A673 (cell line): Measurements from ENCODE around the gene HTR3B. TPM values are rescaled to one million over a fixed set of nuclear protein-coding genes. Genes with fewer than 3 reads are reported as not detected.

Experiments used
- BruUV-seq: library from RNA; stranded (reverse); fragments of 400-500 nt; replicated peaks from 2 replicates; lab custom pipeline; 2021; lab: Mats Ljungman, UMichigan
- CTCF ChIA-PET: fragments of 300-600 bp; sonication (Branson Sonifier 250); formaldehyde crosslinking; loops from one replicate; lab custom pipeline; 2022; ENCODE audit warnings: antibody characterized with exemption; lab: Charles Lee
- POLR2A ChIA-PET: fragments of 300-600 bp; sonication (Branson Sonifier 250); formaldehyde crosslinking; loops from one replicate; lab custom pipeline; 2022; ENCODE audit warnings: antibody characterized with exemption; ENCODE audit not compliant: low non-redundant PET; lab: Charles Lee
- DNase-seq: peaks from one replicate; pipeline ENCODE4 v3.0.0-alpha.2; 2015; ENCODE audit warnings: low spot score
- H3K27ac ChIP-seq: fragments of 200-600 bp; sonication (generic); 2 replicates; pipeline ENCODE4 v1.5.1; 2016; ENCODE audit warnings: mixed run types, low read depth, mild to moderate bottlenecking, mixed read lengths, antibody characterized with exemption, low read length; ENCODE audit not compliant: poor library complexity, severe bottlenecking
- H3K27me3 ChIP-seq: fragments of 200-600 bp; sonication (generic); replicated peaks from 2 replicates; pipeline ENCODE4 v1.6.1; 2017; ENCODE audit warnings: mixed run types, low read depth, mild to moderate bottlenecking, mixed read lengths, antibody characterized with exemption, low read length; ENCODE audit not compliant: insufficient read depth, poor library complexity
- H3K36me3 ChIP-seq: fragments of 200-600 bp; sonication (generic); 2 replicates; pipeline ENCODE4 v1.6.1; 2016; ENCODE audit warnings: mixed run types, mild to moderate bottlenecking, mixed read lengths, antibody characterized with exemption, low read length; ENCODE audit not compliant: insufficient read depth, poor library complexity, severe bottlenecking
- H3K4me1 ChIP-seq: fragments of 200-600 bp; sonication (generic); 2 replicates; pipeline ENCODE4 v1.6.1; 2017; ENCODE audit warnings: mixed run types, mild to moderate bottlenecking, mixed read lengths, antibody characterized with exemption, low read length; ENCODE audit not compliant: insufficient read depth, poor library complexity, severe bottlenecking
- H3K4me3 ChIP-seq: fragments of 200-600 bp; sonication (generic); 2 replicates; pipeline ENCODE4 v1.5.1; 2016; ENCODE audit warnings: low read depth, mixed run types, mild to moderate bottlenecking, mixed read lengths, low read length; ENCODE audit not compliant: poor library complexity, severe bottlenecking
- H3K9me3 ChIP-seq: fragments of 200-600 bp; sonication (generic); 2 replicates; pipeline ENCODE4 v1.6.1; 2016; ENCODE audit warnings: mixed run types, low read depth, mild to moderate bottlenecking, mixed read lengths, antibody characterized with exemption, low read length; ENCODE audit not compliant: poor library complexity, severe bottlenecking
- EZH2 ChIP-seq: fragments of 200-600 bp; sonication (generic); IDR thresholded peaks from 2 replicates; pipeline ENCODE4 v1.6.1; 2017; ENCODE audit warnings: borderline replicate concordance, low read depth, mild to moderate bottlenecking, mixed read lengths, antibody characterized with exemption, low read length; ENCODE audit not compliant: poor library complexity, severe bottlenecking
- intact Hi-C: fragments of 100-400 bp; cut with micrococcal nuclease; formaldehyde crosslinking; loops from one replicate; pipeline ENCODE4 v1.10.0; 2022; ENCODE audit not compliant: unreplicated experiment
- total RNA-seq: library from RNA; stranded (reverse); gene quantifications from 2 replicates; pipeline ENCODE4 v1.2.3, GENCODE V29; 2021
- TF ChIP-seq, protein P1 (sequence below): fragments of 300-800, 200-600 bp; sonication (generic); conservative IDR thresholded peaks from 2 replicates; pipeline ENCODE4 v1.5.1; 2017; ENCODE audit warnings: low read depth, mild to moderate bottlenecking, antibody characterized with exemption, low read length, moderate library complexity, mixed read lengths

The HTR3B gene
- total RNA-seq, 1 experiment from 2014 or later, result not detected

DNA sequence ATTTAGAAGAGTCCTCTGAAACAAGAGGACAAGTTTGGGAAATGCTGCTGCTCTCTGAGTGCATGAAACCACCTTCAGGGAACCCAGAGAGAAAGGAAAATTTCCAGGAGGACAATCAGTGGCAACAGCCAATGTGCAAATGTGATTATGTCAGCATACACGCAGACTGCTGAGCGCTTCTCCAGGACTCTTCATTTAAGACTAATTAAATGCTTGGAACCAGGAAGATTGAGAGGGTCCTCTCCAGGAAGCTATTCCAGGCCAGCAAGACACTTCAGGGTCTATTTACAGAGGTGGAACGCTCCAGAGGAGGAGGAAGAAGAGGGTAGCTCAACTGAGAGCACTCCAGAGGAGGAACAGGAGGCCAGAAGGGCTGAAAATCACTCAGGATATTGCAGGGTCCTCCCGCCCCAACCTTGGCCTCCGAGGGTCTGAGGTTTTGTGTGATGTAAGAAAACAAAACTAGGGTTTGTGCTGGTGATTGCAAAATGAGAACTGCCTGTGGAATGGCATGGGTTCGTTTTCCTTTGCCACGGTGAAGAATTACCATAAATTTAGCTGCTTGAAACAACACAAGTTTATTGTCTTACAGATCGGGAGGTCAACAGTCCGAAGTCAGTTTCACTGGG lies 56.2 kb downstream of the HTR3B start:
- CTCF ChIA-PET, result interaction anchor here (0.6 kb wide), 1 partner anchor 34 kb away, joined by 3 read pairs; no protein-coding TSS in a partner anchor
- H3K27me3 ChIP-seq, result peaks cover 5% of the 10 kb centered on the region
- H3K36me3 ChIP-seq, result no peaks in the 10 kb centered on the region
- H3K27ac ChIP-seq, result no peak overlapping the region
- POLR2A ChIA-PET, result no interaction called here
- H3K4me3 ChIP-seq, result no peak overlapping the region
- intact Hi-C loops, result no loop called here
- BruUV-seq, result no TSS peak
- DNase-seq, result no peak
- TF ChIP-seq, protein P1, sequence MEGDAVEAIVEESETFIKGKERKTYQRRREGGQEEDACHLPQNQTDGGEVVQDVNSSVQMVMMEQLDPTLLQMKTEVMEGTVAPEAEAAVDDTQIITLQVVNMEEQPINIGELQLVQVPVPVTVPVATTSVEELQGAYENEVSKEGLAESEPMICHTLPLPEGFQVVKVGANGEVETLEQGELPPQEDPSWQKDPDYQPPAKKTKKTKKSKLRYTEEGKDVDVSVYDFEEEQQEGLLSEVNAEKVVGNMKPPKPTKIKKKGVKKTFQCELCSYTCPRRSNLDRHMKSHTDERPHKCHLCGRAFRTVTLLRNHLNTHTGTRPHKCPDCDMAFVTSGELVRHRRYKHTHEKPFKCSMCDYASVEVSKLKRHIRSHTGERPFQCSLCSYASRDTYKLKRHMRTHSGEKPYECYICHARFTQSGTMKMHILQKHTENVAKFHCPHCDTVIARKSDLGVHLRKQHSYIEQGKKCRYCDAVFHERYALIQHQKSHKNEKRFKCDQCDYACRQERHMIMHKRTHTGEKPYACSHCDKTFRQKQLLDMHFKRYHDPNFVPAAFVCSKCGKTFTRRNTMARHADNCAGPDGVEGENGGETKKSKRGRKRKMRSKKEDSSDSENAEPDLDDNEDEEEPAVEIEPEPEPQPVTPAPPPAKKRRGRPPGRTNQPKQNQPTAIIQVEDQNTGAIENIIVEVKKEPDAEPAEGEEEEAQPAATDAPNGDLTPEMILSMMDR, result no peak
- no peak for TF ChIP-seq EZH2
- H3K4me1 ChIP-seq, result no peaks in the 10 kb centered on the region
- no peaks in the 10 kb centered on the region for H3K9me3 ChIP-seq

DNA sequence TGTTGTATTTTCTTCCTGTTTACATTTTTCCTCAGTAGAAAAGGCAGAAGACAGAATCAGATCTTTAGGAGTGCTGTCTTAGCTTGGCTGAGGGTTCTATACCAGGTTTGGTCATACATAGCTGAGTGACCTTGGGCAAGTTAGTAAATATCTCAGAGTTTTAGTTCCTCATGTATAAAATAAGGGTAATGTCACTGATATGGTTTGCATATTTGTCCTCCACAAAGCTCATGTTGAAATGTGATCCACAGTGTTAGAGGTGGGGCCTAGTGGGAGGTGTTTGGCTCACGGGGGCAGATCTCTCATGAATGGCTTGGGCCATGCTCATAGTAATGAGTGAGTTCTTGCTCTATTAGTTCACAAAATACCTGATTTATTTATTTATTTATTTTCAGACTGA lies 62.8 kb downstream of the HTR3B start:
- Histone ChIP-seq H3K27me3 (peaks cover 6% of the 10 kb centered on the region), H3K36me3 (no peaks in the 10 kb centered on the region), H3K4me1 (no peaks in the 10 kb centered on the region), H3K9me3 (no peaks in the 10 kb centered on the region), H3K4me3 (no peak overlapping the region), H3K27ac (no peak overlapping the region)
- no peak for DNase-seq
- BruUV-seq, result no TSS peak
- CTCF ChIA-PET, result no interaction called here
- POLR2A ChIA-PET, result no interaction called here
- TF ChIP-seq EZH2, result no peak
- TF ChIP-seq, protein P1, result no peak
- intact Hi-C loops, result no loop called here

DNA sequence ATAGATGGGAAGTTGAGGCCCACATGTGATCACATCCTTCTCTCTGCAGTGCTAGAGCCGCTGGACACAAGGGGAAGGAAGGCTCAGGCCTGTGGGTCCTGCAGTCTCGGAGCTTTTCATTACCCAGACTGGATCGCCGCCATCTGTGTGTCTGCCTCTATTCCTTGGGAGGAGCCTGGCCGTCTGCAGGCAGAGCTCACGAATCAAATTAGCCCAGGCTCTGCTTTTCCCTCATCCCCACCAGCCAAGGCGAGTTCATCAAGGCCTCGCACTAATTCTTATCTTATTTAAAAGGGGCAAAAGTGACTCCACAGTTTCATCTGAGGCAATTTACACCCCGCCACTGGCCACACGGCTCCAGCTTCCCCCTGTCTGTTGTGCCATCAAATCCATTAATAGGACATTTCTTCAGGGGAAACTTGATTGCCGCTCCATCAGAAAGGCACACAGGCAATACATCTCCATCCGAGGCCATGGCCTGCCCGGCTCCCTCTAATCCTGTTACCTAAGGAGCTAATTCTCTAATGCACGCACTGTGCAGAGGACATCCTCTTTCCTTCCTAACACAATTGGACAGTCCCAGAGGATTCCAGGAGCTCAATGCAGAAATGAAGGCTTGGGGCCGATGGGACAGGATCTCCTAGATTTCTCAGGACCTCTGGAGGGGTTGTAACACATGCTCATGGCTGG lies 67.1 kb downstream of the HTR3B start:
- POLR2A ChIA-PET, result no interaction called here
- no TSS peak for BruUV-seq
- DNase-seq, result no peak
- no peak overlapping the region for H3K4me3 ChIP-seq
- peaks cover 9% of the 10 kb centered on the region for H3K4me1 ChIP-seq
- H3K27ac ChIP-seq, result no peak overlapping the region
- H3K36me3 ChIP-seq, result no peaks in the 10 kb centered on the region
- intact Hi-C loops, result no loop called here
- peaks cover 6% of the 10 kb centered on the region for H3K27me3 ChIP-seq
- TF ChIP-seq, protein P1, result no peak
- TF ChIP-seq EZH2, result no peak
- CTCF ChIA-PET, result no interaction called here
- H3K9me3 ChIP-seq, result no peaks in the 10 kb centered on the region
